Sigmoid colon (tissue), 7 donors: Measurements from ENCODE around the gene TBXAS1. TPM values are rescaled to one million over a fixed set of nuclear protein-coding genes. Genes with fewer than 3 reads are reported as not detected.
A peak's percentile ranks its signal among the peaks of the same experiment; 100 is the strongest.

Experiments
- DNase-seq: peaks from one replicate; pipeline ENCODE4 v3.0.0-alpha.2; 2019
- H3K27ac ChIP-seq, 4 donors: fragments of 200-600 bp; sonication (generic); one replicate each; pipeline ENCODE4 v1.5.1; 2016 to 2019; ENCODE audit warnings: mild to moderate bottlenecking in 1 of 4
- H3K27me3 ChIP-seq, 3 donors: fragments of 200-600 bp; sonication (generic); one replicate each; pipeline ENCODE4 v1.5.1; 2019; ENCODE audit warnings: mild to moderate bottlenecking in 1 of 3
- H3K36me3 ChIP-seq, 4 donors: fragments of 200-600 bp; sonication (generic); one replicate each; pipeline ENCODE4 v1.5.1; 2016 to 2019
- H3K4me1 ChIP-seq, 4 donors: fragments of 200-600 bp; sonication (generic); one replicate each; pipeline ENCODE4 v1.5.1; 2017 to 2019
- H3K4me3 ChIP-seq, 4 donors: fragments of 200-600 bp; sonication (generic); one replicate each; pipeline ENCODE4 v1.5.1; 2017 to 2019; ENCODE audit warnings: mild to moderate bottlenecking in 2 of 4, moderate library complexity in 1 of 4
- H3K9me3 ChIP-seq, 4 donors: fragments of 200-600 bp in 3 of 4; sonication (generic) in 3 of 4; one replicate each; pipeline versions ENCODE4 v1.5.1 to v1.6.1; 2013 to 2019
- EP300 ChIP-seq, 4 donors: sonication (generic); formaldehyde crosslinking; IDR thresholded peaks; one replicate each; pipeline ENCODE4 v1.6.1; 2017; ENCODE audit warnings: antibody characterized with exemption in 4 of 4
- POLR2A ChIP-seq, 2 donors: fragments of 450-650 bp; IDR thresholded peaks; one replicate each; pipeline ENCODE4 v1.6.1; 2016; ENCODE audit warnings: antibody characterized with exemption in 2 of 2, mild to moderate bottlenecking in 2 of 2, moderate library complexity in 2 of 2
- POLR2AphosphoS5 ChIP-seq, 4 donors: sonication (generic); formaldehyde crosslinking; IDR thresholded peaks; one replicate each; pipeline ENCODE4 v1.6.1; 2017; ENCODE audit warnings: antibody characterized with exemption in 4 of 4
- WGBS, 2 donors: extraction: QIAGEN DNeasy Blood & Tissue Kit; methylation state at CpG; one replicate each; pipeline ENCODE4 v1.1.7; 2013; 5-methylcytosine and 5-hydroxymethylcytosine counted together
- intact Hi-C: fragments of 100-400 bp; cut with DNase I; formaldehyde crosslinking; loops from one replicate; pipeline ENCODE4 v1.15.1; 2023
- polyA plus RNA-seq, 3 donors: library from polyadenylated mRNA; stranded (reverse); fragments of 200-250 nt; gene quantifications; one replicate each; pipeline ENCODE4 v1.2.3, GENCODE V29; 2013
- total RNA-seq, 4 donors: library from RNA; depleted of rRNA; stranded (reverse); fragments of >200 nt; gene quantifications; one replicate each; pipeline ENCODE4 v1.1.0, GENCODE V29; 2016
- TF ChIP-seq, protein P1 (sequence below), 4 experiments: fragments of 450-650 bp in 3 of 4; fragments of 200-600 bp in 1 of 4; IDR thresholded peaks; one replicate each; pipeline ENCODE4 v1.5.1; 2016 to 2019; ENCODE audit warnings: antibody characterized with exemption in 4 of 4, mild to moderate bottlenecking in 3 of 4, moderate library complexity in 2 of 4
- donor health status: healthy with polysubstance abuse.
- donor health status: Bipolar disorder and iron deficiency.
- donor health status: healthy.

Gene TBXAS1
- total and polyA plus RNA-seq, 7 donors, result 6.0 to 28.2 (median 19.3) TPM

- peaks cover 0 to 3% (median 0%) of the 10 kb centered on the region in 3 donors for H3K27me3 ChIP-seq
- WGBS, 2 donors, result 89 to 97% methylated on average over 7 of the region's 7 CpGs
- TF ChIP-seq POLR2AphosphoS5 (IDR thresholded peaks at IDR 0.05) (no peak), POLR2A (IDR thresholded peaks at IDR 0.05) (no peak), EP300 (IDR thresholded peaks at IDR 0.05) (no peak)
- TF ChIP-seq, protein P1, sequence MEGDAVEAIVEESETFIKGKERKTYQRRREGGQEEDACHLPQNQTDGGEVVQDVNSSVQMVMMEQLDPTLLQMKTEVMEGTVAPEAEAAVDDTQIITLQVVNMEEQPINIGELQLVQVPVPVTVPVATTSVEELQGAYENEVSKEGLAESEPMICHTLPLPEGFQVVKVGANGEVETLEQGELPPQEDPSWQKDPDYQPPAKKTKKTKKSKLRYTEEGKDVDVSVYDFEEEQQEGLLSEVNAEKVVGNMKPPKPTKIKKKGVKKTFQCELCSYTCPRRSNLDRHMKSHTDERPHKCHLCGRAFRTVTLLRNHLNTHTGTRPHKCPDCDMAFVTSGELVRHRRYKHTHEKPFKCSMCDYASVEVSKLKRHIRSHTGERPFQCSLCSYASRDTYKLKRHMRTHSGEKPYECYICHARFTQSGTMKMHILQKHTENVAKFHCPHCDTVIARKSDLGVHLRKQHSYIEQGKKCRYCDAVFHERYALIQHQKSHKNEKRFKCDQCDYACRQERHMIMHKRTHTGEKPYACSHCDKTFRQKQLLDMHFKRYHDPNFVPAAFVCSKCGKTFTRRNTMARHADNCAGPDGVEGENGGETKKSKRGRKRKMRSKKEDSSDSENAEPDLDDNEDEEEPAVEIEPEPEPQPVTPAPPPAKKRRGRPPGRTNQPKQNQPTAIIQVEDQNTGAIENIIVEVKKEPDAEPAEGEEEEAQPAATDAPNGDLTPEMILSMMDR (IDR thresholded peaks at IDR 0.05), result no peak
- intact Hi-C loops, result no loop called here
- peaks cover 0 to 7% (median 0%) of the 10 kb centered on the region in 4 donors for H3K4me1 ChIP-seq
- no peak overlapping the region for H3K4me3 ChIP-seq
- no peak overlapping the region for H3K27ac ChIP-seq
- H3K36me3 ChIP-seq, result no peaks in the 10 kb centered on the region
- no peaks in the 10 kb centered on the region for H3K9me3 ChIP-seq
- DNase-seq, result no peak
Measured at GRCh38 chr7:139866047-139866837, 37.2 kb downstream of the TBXAS1 start.

DNA sequence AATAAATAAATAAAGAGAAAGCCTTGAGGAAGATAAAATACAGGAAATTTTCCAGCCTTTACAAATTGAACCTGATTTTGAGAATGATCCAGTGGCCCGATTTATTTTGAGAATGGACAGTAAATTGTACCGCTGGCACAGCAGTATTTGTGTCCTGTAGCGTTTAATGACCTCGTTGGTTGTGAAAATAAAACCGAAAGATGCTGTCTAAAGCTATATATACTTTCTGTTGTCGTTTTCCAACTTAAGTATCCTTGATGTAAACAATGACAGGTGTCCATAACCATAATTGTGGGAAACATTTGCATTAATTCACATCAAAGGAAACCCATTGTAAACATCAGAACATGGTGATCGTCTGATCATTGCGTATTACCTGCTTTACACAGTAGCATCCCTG, 38.8 kb downstream of the TBXAS1 start:
- H3K4me3 ChIP-seq, result no peak overlapping the region
- intact Hi-C loops, result no loop called here
- 87% methylated on average over 8 of the region's 8 CpGs for WGBS, 2 donors
- no peak for DNase-seq
- H3K36me3 ChIP-seq, result no peaks in the 10 kb centered on the region
- H3K27me3 ChIP-seq, result peaks cover 0 to 3% (median 0%) of the 10 kb centered on the region in 3 donors
- TF ChIP-seq POLR2AphosphoS5 (IDR thresholded peaks at IDR 0.05) (no peak), POLR2A (IDR thresholded peaks at IDR 0.05) (no peak), EP300 (IDR thresholded peaks at IDR 0.05) (no peak)
- TF ChIP-seq, protein P1 (IDR thresholded peaks at IDR 0.05), result no peak
- H3K9me3 ChIP-seq, result no peaks in the 10 kb centered on the region
- no peak overlapping the region for H3K27ac ChIP-seq
- H3K4me1 ChIP-seq, result peaks cover 0 to 10% (median 0%) of the 10 kb centered on the region in 4 donors

DNA sequence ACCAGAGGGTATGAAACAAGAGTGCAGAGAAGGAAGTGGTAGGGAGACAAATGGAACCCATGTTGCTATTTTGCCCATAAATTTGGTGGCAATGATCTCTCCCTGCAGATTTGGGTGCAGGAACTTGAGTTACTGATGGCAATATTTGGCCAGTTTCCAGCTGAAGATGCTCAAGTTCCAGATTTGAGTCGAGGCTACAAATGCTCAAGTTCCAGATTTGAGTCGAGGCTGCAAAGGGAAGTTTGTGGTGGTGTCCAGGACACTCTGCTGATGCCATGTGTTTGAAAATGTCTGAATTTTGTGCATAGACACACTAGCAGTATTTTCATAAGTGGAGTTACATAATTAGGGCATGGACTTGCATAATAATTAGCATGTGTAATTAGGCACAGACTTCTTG, 40.8 kb downstream of the TBXAS1 start:
- no peaks in the 10 kb centered on the region for H3K9me3 ChIP-seq
- no peak overlapping the region for H3K27ac ChIP-seq
- no peak for TF ChIP-seq POLR2AphosphoS5 (IDR thresholded peaks at IDR 0.05)
- TF ChIP-seq POLR2A (IDR thresholded peaks at IDR 0.05), result no peak
- TF ChIP-seq, protein P1 (IDR thresholded peaks at IDR 0.05), result no peak
- TF ChIP-seq EP300 (IDR thresholded peaks at IDR 0.05), result no peak
- H3K4me3 ChIP-seq, result no peak overlapping the region
- intact Hi-C loops, result no loop called here
- H3K27me3 ChIP-seq, result peaks cover 0 to 2% (median 0%) of the 10 kb centered on the region in 3 donors
- peaks cover 0 to 10% (median 0%) of the 10 kb centered on the region in 4 donors for H3K4me1 ChIP-seq
- 70 to 90% methylated on average over 2 of the region's 2 CpGs for WGBS, 2 donors
- H3K36me3 ChIP-seq, result no peaks in the 10 kb centered on the region
- DNase-seq, result no peak

DNA sequence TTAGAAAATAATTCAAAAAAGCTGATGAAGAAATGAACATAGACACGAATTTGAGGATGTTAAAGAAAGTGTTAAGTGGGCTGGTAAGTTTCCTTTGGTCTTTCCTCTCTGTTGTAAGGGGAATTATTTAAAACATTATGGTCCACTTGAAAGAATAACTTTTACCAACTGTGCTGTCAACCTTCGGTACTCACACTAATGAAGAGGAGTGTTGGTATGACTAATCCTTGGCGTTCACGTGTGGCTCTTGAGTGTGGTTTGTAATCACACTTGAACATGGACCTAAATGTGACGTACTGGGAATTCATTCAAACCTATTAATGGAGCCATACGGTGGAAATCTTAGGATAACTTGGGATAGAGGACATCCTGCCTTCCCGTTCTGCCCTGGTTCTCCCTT, 41.3 kb downstream of the TBXAS1 start:
- WGBS, 2 donors, result 81 to 85% methylated on average over 7 of the region's 7 CpGs
- no peaks in the 10 kb centered on the region for H3K27me3 ChIP-seq
- no peaks in the 10 kb centered on the region for H3K9me3 ChIP-seq
- H3K4me3 ChIP-seq, result no peak overlapping the region
- no peak for DNase-seq
- H3K36me3 ChIP-seq, result no peaks in the 10 kb centered on the region
- intact Hi-C loops, result no loop called here
- peaks cover 0 to 10% (median 0%) of the 10 kb centered on the region in 4 donors for H3K4me1 ChIP-seq
- TF ChIP-seq POLR2AphosphoS5 (IDR thresholded peaks at IDR 0.05), result no peak
- TF ChIP-seq EP300 (IDR thresholded peaks at IDR 0.05), result no peak
- TF ChIP-seq, protein P1 (IDR thresholded peaks at IDR 0.05), result no peak
- no peak for TF ChIP-seq POLR2A (IDR thresholded peaks at IDR 0.05)
- H3K27ac ChIP-seq, result peak overlapping the region in 1 of 4 donors; percentile 51
